Caco-2 (cell line): ENCODE measurements around the gene DSCAM. TPM values are rescaled to one million over a fixed set of nuclear protein-coding genes. Genes with fewer than 3 reads are reported as not detected.

Source experiments
- BruUV-seq: library from RNA; stranded (reverse); fragments of 400-500 nt; replicated peaks from 2 replicates; lab custom pipeline; 2021; lab: Mats Ljungman, UMichigan
- CTCF ChIA-PET: fragments of 300-600 bp; sonication (Branson Sonifier 250); formaldehyde crosslinking; loops from one replicate; lab custom pipeline; 2022; ENCODE audit warnings: antibody characterized with exemption; lab: Charles Lee
- POLR2A ChIA-PET: fragments of 300-600 bp; sonication (Branson Sonifier 250); formaldehyde crosslinking; loops from one replicate; lab custom pipeline; 2022; ENCODE audit warnings: antibody characterized with exemption; lab: Charles Lee
- DNase-seq, 2 experiments: peaks; one replicate each; pipeline versions ENCODE4 v3.0.0 to v3.0.0-alpha.2; 2020 to 2022
- H3K27me3 ChIP-seq: replicated peaks from 2 replicates; pipeline ENCODE4 v1.6.0; 2011; ENCODE audit warnings: low read length; ENCODE audit not compliant: control insufficient read depth, insufficient read depth
- H3K36me3 ChIP-seq: 2 replicates; pipeline ENCODE4 v1.5.1; 2011; ENCODE audit warnings: low read length; ENCODE audit not compliant: control insufficient read depth, insufficient read depth
- H3K4me1 ChIP-seq: fragments of 250-450 bp; sonication (Bioruptor Pico); 2 replicates; pipeline ENCODE4 v1.5.1; 2020; ENCODE audit warnings: mild to moderate bottlenecking
- H3K4me3 ChIP-seq: 2 replicates; pipeline ENCODE4 v1.5.1; 2011; ENCODE audit warnings: low read depth, mild to moderate bottlenecking, control low read depth, low read length
- H3K9me3 ChIP-seq: fragments of 250-450 bp; sonication (Bioruptor Pico); 2 replicates; pipeline ENCODE4 v1.5.1; 2020; ENCODE audit warnings: mild to moderate bottlenecking, moderate library complexity
- H3K27ac Mint-ChIP-seq: one replicate; pipeline ENCODE4 v1.8.0; 2022; ENCODE audit warnings: mixed read lengths; ENCODE audit not compliant: unreplicated experiment
- H3K27me3 Mint-ChIP-seq: one replicate; pipeline ENCODE4 v1.8.0; 2022; ENCODE audit warnings: mixed read lengths; ENCODE audit not compliant: insufficient read depth, unreplicated experiment
- H3K36me3 Mint-ChIP-seq: one replicate; pipeline ENCODE4 v1.8.0; 2022; ENCODE audit warnings: mild to moderate bottlenecking, mixed read lengths; ENCODE audit not compliant: insufficient read depth, unreplicated experiment
- H3K4me1 Mint-ChIP-seq: one replicate; pipeline ENCODE4 v1.8.0; 2022; ENCODE audit warnings: low read depth, mixed read lengths; ENCODE audit not compliant: unreplicated experiment
- H3K4me3 Mint-ChIP-seq: one replicate; pipeline ENCODE4 v1.8.0; 2022; ENCODE audit warnings: mild to moderate bottlenecking, moderate library complexity, mixed read lengths; ENCODE audit not compliant: unreplicated experiment
- H3K9me3 Mint-ChIP-seq: one replicate; pipeline ENCODE4 v1.8.0; 2022; ENCODE audit warnings: mixed read lengths; ENCODE audit not compliant: unreplicated experiment
- intact Hi-C: fragments of 100-400 bp; cut with micrococcal nuclease; formaldehyde crosslinking; loops from one replicate; pipeline ENCODE4 v1.10.0; 2022; ENCODE audit not compliant: unreplicated experiment
- total RNA-seq: library from RNA; stranded (reverse); gene quantifications from 2 replicates; pipeline ENCODE4 v1.2.3, GENCODE V29; 2022
- TF ChIP-seq, protein P1 (sequence below), 2 experiments: fragments of 200-600 bp in 1 of 2; IDR thresholded peaks; 1 replicate in 1 of 2; 2 replicates in 1 of 2; pipeline versions ENCODE4 v1.5.1 to v1.8.0; 2011 to 2022; ENCODE audit warnings: antibody characterized with exemption in 1 of 2, control low read depth in 1 of 2, inconsistent platforms in 1 of 2, low read depth in 1 of 2, low read length in 1 of 2, mild to moderate bottlenecking in 1 of 2, moderate library complexity in 1 of 2; ENCODE audit not compliant: insufficient read depth in 1 of 2, severe bottlenecking in 1 of 2, unreplicated experiment in 1 of 2

The DSCAM gene
- total RNA-seq, 1 experiment from 2014 or later = not detected

DNA sequence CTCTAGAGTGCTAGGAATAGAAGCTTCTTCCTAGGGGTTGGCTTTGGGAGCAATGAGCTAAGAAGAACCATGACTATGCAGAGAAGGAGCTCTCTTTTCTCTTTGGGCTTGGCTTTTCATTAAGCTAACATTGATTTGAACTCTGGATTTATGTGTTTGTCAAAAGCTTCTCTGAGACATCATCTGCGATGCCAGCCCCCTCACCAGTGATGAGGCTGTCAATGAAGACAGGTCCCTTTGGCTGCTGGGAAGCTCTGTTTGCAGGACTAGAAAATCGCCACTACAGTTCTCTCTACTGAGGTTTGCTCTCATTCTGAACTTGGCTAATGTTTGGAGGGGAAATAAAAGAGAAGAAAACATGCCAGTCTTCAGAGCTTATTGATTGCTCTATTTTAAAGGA is 794.7 kb downstream of the DSCAM start:
- intact Hi-C loops = no loop called here
- Mint-ChIP-seq H3K27me3 (peaks cover 5% of the 10 kb centered on the region), H3K9me3 (no peaks in the 10 kb centered on the region), H3K27ac (no peak overlapping the region), H3K4me3 (no peak overlapping the region), H3K36me3 (no peaks in the 10 kb centered on the region), H3K4me1 (no peaks in the 10 kb centered on the region)
- H3K4me1 ChIP-seq = no peaks in the 10 kb centered on the region
- no TSS peak for BruUV-seq
- H3K4me3 ChIP-seq = no peak overlapping the region
- ChIA-PET CTCF (no interaction called here), POLR2A (no interaction called here)
- no peak for DNase-seq
- no peaks in the 10 kb centered on the region for H3K9me3 ChIP-seq
- TF ChIP-seq, protein P1, sequence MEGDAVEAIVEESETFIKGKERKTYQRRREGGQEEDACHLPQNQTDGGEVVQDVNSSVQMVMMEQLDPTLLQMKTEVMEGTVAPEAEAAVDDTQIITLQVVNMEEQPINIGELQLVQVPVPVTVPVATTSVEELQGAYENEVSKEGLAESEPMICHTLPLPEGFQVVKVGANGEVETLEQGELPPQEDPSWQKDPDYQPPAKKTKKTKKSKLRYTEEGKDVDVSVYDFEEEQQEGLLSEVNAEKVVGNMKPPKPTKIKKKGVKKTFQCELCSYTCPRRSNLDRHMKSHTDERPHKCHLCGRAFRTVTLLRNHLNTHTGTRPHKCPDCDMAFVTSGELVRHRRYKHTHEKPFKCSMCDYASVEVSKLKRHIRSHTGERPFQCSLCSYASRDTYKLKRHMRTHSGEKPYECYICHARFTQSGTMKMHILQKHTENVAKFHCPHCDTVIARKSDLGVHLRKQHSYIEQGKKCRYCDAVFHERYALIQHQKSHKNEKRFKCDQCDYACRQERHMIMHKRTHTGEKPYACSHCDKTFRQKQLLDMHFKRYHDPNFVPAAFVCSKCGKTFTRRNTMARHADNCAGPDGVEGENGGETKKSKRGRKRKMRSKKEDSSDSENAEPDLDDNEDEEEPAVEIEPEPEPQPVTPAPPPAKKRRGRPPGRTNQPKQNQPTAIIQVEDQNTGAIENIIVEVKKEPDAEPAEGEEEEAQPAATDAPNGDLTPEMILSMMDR (IDR thresholded peaks at IDR 0.05; ENCODE audit: insufficient read depth in 1 of 2, low read depth in 1 of 2, low read length in 1 of 2, severe bottlenecking in 1 of 2, unreplicated experiment in 1 of 2) = no peak
- H3K27me3 ChIP-seq = no peaks in the 10 kb centered on the region
- H3K36me3 ChIP-seq = no peaks in the 10 kb centered on the region

GRCh38 chr21:40051801-40052200 is 795.2 kb downstream of the DSCAM start:
- CTCF ChIA-PET = no interaction called here

DNA sequence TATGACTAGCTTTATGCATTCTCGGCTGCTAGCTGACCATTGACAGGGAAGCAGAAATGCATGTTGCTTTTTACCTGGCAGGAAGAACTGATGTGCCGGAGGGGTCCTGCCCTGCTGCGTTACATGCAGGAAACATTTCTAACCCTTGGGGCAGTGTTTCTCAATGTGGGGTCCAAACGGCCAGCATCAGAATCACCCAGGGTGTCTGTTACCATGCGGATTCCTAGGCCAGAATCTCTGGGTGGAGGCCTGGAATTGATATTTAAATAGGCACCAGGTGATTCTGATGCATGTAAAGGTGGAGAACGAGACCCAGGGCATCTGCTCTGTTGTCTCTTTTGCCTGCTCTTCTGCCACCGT is 797.0 kb downstream of the DSCAM start:
- ChIA-PET POLR2A (no interaction called here), CTCF (no interaction called here)
- H3K4me3 Mint-ChIP-seq = no peak overlapping the region
- intact Hi-C loops = no loop called here
- no peaks in the 10 kb centered on the region; the same call in 1 of the 2 replicates for H3K27me3 ChIP-seq
- H3K27me3 Mint-ChIP-seq = peaks cover 2% of the 10 kb centered on the region
- DNase-seq = no peak
- H3K9me3 Mint-ChIP-seq = no peaks in the 10 kb centered on the region
- no peaks in the 10 kb centered on the region for H3K36me3 ChIP-seq
- H3K36me3 Mint-ChIP-seq = no peaks in the 10 kb centered on the region
- H3K4me1 ChIP-seq = no peaks in the 10 kb centered on the region
- H3K9me3 ChIP-seq = no peaks in the 10 kb centered on the region
- no peak overlapping the region for H3K27ac Mint-ChIP-seq
- BruUV-seq = no TSS peak
- TF ChIP-seq, protein P1 (IDR thresholded peaks at IDR 0.05; ENCODE audit: insufficient read depth in 1 of 2, low read depth in 1 of 2, low read length in 1 of 2, severe bottlenecking in 1 of 2, unreplicated experiment in 1 of 2) = no peak
- no peaks in the 10 kb centered on the region for H3K4me1 Mint-ChIP-seq
- H3K4me3 ChIP-seq = no peak overlapping the region

More at GRCh38 chr21:40051801-40052200, 795.2 kb downstream of the DSCAM start:
- no TSS peak for BruUV-seq
- intact Hi-C loops = no loop called here
- DNase-seq = no peak
- no peaks in the 10 kb centered on the region for H3K4me1 ChIP-seq
- POLR2A ChIA-PET = no interaction called here
- H3K9me3 ChIP-seq = no peaks in the 10 kb centered on the region
- Mint-ChIP-seq H3K4me3 (no peak overlapping the region), H3K27me3 (peaks cover 5% of the 10 kb centered on the region), H3K9me3 (no peaks in the 10 kb centered on the region), H3K4me1 (no peaks in the 10 kb centered on the region), H3K36me3 (no peaks in the 10 kb centered on the region), H3K27ac (no peak overlapping the region)
- H3K36me3 ChIP-seq = no peaks in the 10 kb centered on the region
- no peak overlapping the region for H3K4me3 ChIP-seq
- no peaks in the 10 kb centered on the region for H3K27me3 ChIP-seq
- TF ChIP-seq, protein P1 (IDR thresholded peaks at IDR 0.05; ENCODE audit: insufficient read depth in 1 of 2, low read depth in 1 of 2, low read length in 1 of 2, severe bottlenecking in 1 of 2, unreplicated experiment in 1 of 2) = no peak
